ENCODE results near the gene DCAF10.
"Not testable (repeated sequence)": the region's sequence is repeated elsewhere in the genome, so short reads cannot be mapped to it uniquely, and the experiment has no call there.

DCAF10 gene

DNA sequence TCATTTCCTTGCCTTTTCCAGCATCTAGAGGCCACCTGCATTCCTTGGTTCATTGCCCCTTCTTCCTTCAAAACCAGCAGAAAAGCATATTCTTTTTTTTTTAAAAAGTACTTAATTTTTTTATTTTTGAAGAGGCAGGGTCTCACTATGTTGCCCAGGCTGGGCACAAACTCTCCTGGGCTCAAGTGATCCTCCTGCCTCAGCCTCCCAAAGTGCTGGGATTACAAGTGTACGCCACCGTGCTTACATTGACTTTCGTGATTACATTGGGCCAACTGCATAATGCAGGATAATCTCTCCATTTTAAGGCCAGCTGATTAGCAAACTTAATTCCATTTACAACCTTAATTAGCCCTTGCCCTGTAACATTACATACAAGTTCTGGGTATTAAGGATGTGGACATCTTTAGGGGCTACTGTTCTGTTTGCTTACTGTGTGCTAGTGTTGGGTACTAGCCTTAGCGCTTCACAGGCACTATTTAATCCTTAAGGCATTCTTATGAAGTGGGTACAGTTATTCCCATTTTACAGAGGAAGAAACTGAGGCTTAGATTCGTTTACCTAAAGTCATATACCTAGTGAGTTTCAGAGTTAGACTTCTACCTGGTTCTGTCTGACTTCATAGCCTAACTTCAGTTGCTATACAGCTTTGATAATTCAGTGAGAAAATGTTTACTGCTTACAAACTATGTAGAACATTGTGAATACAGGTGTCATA, 69.6 kb downstream of the DCAF10 start:
- no peak for DNase-seq

DNA sequence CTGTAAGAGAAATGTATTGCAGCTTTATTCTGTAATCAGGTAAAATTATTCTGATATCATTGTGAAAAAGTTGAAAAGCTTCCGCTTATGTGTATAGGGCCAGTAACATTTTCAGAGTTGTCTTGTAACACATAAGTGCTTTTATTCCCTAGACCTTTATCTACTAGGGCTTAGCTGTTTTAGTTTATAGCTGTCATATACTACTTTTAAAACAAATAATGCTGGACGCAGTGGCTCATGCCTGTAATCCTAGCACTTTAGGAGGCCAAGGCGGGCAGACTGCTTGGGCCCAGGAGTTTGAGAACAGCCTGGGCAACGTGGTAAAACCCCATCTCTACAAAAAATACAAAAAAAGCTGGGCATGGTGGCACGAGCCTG, 70.2 kb downstream of the DCAF10 start:
- DNase-seq, result no peak

DNA sequence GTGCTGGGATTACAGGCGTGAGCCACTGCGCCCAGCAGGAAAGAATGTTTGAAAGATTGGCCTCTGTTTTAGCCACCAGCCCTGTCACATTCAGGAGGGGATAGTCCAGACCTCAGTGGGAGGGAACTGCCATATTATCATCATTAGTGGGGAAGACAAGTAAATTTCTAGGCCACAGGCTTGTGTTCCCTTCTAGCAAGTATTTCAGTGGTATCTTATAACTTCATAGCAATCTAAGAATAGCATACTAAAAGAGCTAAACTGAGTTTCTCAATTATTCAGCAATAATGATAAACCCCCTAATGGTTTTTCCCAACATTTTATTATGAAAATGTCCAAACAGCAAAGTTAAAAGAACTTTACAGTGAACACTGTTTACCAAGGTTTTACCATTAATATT, 73.4 kb downstream of the DCAF10 start:
- no peak for DNase-seq

DNA sequence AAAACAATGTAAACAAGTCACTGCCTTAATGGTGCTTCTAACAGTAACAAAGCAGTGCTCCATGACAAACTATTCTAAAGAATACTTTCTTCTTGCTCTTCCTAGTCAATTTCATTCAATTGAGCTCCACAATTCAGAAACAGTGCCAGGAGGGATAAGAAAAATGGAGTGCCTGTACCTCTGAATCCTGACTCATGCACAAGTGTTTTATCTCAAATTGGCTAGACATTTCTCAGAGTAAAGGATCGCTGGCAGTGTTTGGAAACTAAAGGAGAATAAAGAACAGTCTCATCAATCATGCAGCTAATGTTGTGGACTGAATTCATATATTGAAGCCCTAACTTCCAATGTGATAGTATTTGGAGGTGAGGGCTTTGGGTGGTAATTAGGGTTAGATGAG, 75.8 kb downstream of the DCAF10 start:
- no peak for DNase-seq

DNA sequence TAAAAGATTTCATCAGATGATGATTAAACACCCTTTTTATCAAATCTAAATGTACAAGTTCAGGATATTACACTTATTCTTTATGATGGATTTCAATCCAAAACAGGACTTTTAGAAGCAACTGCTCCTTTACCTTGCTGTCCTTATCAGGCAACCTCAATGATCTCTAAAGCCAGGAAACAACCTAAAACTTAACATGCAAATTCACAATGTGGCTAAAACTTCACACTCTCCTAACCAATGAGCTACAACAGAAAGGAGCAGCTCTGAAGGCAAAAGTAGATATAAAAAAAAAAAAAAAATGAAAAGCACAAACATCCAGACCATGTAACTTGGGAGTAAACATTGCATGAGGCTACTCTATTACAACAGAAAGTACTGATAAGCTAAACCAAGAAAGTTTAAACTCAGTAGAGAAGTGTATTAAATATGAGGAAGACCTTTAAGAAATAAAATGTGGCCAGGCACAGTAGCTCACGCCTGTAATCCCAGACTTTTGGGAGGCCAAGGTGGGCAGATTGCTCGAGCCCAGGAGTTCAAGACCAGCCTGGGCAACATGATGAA, 80.4 kb downstream of the DCAF10 start:
- no peak for DNase-seq

DNA sequence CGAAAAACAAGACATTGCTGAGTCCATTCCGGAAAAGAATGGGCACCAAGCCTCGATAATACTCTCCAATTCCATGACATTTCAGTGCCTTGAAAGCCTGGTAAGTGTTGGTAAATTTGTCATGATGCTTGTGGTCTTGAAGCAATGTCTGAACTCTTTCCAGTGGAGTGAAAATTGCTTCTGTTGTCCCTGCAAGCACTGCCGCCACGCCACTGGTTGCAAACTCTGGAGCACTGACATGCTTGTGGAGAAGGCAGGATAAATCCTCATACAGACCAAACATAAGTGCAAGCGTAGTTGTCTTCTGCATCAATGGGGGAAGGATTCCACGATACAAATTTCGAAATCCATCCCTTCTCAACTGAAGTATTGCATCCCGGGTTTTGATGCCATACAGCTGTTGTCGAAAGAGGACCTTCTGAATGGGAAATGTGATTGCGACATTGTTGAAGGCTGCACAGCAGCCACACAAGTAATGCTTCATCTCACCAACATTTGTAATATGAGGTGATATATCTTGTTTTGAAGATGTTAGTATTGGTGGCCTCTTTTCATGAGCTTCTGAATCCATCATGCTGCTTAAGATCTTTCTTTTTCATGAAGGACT, 87.5 kb downstream of the DCAF10 start:
- not testable (repeated sequence) for DNase-seq

DNA sequence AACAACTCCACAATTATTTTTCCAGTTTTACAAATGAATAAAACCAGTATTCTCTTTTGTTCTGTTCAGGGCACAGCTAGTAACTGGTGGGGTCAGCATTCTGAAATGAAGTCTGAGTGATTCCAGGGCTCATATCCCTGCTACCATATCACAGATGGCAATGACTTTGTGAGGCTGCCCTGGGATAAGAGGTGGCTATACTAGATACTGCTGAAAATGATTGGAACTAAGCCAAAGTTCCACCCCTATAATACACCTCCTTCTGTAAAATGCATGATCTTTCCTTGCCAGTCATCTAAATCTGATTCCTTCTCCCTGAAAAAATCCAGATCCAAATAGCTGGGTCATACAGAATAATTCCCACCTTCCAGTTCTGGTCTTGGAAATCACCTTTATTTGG, 88.9 kb downstream of the DCAF10 start:
- DNase-seq, result no peak

DNA sequence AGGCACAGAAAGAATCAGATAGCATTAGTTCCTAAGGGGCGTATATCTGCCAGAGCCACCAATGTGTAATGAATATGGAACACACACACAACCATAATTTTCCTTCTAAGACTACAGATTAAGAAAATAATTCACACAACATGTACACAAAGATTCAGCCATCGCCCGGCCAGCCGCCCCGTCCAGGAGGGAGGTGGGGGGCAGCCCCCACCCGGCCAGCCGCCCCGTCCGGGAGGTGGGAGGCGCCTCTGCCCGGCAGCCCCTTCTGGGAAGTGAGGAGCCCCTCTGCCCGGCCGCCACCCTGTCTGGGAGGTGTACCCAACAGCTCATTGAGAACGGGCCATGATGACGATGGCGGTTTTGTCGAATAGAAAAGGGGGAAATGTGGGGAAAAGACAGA, 90.4 kb downstream of the DCAF10 start:
- not testable (repeated sequence) for DNase-seq

DNA sequence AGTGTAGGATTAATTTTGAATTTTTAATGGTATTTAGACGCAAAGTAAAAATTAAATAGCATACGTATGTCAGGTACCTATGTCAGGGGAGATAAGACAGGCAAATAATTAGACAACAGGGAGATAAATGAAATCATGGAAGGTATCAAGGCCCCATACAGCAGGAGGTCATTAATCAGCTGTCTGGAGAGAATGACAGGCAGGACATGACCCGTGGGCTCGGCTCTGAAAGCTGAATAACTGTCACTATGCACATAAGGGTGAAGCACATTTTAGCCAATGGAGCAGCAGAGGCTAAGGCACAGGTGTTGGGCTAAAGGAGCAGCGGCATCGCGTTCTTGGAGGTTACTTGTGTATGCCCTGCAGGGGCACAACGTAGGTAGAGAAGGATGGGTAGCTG, 91.5 kb downstream of the DCAF10 start:
- no peak for DNase-seq

DNA sequence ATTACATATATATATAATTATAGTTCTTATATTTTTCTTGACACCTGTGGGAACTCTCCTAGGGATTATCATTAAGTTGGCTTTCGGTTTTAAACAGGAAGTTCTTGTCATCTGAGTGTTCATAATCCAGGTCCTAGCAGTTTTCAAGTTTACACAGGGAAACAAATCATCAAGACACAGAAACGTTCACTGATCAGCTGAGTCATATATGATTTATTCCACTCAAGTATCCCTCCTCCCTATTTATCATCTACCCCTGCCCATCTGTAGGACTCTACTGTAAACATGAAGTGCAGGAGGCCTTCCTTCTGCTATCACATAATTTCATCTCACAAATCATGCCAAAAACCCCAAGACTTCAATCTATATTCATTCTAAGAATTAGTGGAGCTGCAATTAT, 97.1 kb downstream of the DCAF10 start:
- no peak for DNase-seq

DNA sequence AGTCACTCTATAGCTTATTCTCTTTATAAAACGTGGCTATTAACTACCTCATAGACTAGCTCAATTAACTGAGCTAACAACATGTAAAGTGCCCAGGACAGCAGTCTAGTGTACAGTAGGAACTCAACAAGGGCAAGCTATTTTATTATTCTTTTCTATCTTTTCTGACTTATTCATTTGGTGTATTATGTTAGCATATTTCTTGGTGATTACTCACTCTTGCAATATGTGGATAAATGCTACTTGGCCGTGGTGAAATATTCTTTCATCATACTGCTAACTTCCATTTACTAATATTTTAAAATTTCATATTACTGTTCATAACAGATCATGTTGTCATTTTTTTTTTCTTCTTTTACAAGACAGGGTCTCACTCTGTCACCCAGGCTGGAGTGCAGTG, 98.4 kb downstream of the DCAF10 start:
- DNase-seq, result no peak

DNA sequence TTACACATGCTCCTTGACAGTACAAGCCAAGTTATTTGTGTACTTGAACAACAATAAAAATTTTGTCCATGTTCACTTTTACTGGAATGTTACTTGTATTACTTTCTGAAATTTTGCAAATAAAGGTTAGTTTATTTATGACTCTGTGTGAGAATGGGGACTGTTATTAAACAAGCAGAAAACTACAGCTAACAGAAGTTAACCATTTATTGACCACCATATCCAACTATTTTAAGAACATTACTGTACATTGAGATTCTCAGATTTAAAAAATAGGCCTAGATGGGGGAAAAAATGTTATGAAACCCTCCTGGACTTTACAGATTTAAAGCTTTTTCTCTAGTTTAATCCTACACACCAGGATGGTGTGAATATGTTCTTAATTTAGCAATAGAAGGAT, 101.5 kb downstream of the DCAF10 start:
- DNase-seq, result no peak

DNA sequence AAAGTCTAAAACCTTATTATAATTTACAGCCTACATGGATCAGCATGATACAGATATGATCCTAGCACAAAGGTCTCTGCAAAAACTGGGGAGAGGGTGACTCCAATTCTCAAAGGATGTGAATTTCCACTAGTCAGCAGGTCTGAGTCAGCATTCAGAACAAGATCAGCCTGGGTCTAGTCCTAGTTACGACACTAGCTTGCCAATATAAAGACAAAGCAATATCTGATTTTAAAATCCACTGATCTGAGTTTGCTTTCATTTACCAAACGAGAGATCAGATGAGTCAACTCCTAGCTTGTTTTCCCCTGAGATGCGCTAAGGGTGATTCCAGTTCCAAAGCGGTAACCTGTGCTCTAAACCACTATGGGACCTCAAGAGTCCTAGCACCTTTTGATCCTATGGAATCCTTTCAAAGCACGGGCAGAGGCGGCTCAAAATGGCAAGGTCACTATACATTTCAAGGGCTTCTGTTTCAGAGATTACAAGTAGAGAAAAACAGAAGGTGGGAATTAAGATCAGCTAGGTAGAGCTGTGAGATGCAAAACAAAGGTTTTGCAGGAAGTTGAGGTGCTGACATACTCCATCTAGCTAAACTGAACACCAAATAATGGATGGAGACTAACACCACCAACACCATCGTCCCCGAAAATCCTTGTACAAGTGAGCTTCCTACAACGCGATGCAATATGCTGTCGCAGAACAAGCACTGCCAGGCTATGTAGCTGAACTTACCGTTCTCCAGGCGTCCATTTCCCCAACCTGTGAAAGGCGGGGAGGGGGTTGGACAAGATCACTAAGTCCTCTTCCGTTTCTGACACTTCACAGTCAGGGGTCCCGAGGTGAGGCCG, 102.4 kb downstream of the DCAF10 start:
- peak; percentile 16 for DNase-seq

DNA sequence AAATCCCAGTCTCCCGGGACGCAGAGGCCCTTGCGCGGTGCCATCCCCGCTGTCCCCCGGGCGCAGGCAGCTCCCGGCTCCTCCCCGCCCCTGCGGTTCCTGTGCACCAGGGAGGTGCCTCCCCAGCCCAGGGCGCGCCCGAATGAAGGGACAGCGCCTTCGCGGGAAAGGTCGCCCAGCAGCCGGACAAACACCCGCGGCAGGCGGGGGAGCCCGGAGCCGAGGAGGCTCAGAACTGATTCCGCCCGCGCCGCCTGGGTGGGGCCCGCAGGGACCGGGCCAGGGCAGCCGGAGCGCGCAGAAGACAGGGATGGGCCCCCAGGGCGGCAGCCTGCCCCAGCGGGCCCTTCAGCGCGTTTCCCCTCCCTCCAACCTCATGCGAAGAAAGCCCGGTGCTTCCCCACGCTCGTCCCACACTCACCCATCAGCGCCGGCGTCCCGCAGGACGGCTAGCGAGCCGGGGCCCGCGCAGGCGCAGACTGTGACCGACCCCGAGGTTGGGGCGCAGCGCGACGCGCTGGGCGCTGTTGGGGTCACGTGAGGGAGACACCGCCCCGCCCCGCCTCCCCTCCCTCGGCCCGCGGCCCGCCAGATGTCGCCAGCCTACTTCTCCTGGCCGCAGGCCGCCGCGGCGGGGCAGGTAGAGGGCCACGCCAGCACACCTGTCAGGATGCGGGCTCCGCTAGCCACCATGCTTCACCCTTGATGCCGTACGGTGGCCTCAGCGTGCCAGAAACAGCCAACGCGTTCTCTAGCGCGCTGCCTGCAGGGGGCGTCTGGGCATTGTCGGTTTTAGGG, 103.2 kb downstream of the DCAF10 start, which contains the start of gene SLC25A51:
Gene SLC25A51, minus strand, starts transcription at position 481 of the 798 bp plus-strand sequence. CDS start 15,577 bp downstream, outside the sequence.
- DNase-seq, result peak; percentile 88

DNA sequence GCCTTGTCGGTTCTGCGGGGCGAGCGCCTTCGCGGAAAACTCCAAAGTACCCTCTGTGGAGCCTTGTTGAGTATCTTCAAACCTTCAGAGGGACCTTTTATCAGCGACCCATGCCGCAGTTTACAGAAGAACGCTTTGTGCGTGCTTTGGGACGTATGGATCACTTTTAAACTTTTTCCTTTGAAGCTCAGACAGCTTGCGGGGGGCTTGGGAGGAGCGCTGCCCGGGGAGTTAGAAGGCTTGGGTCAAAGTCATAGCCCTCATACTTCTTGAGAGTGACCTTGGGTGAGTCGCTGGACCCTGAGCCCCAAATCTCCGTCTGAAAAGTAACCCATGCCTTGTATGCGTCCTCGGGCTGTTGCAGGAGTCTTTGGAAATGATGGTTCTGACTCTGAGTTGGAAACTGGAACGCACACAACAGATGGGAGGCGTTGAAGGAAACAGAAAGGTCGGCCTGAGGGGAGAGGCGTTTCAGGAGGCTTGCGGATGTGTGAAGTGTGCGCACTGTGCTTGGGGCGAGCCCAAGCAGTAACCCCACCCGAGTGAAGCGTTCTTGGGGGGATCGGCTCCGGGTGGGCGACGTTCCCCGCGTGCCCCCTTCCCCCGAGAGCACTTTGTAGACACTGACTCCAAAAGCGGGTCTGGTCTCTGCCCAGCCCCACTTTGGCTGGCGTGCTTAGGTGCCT, 104.0 kb downstream of the DCAF10 start:
- peak; percentile 20 for DNase-seq

DNA sequence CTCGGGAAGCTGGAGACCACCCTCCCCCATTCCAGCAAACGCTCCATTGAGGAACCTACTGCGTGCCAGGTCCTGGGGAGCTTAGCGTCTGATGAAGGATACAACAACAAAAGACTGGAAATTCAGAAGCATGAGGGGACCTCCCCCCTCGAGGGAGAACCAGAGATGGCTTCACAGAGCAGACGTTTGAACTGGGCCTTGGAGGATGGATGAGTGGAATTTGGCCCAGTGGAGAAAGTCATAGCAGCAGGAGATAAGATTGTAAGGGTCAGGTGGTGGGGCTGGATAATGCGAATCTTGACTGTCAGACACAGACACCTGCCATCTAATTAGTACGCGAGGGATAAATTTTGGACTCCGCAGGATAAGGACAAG, 104.5 kb downstream of the DCAF10 start:
- DNase-seq, result no peak

DNA sequence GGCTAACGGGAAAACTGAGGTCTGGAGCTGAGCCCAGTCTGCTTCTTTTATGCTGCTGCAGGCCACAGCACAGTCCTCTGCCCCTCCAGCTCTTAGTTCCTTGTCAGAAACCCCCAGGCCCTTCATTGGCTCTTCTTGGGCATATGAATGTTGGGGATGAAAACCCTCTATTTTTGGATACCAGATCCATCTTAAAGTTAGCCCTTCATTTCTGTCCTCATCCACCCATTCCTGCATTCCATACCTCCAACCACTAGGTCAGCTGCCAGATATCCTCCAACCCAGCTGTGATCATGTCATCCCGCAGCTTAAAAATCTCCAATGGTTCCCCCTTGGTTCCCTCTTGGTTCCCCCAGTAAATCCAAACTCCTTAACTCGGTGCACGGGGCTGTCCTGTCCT, 105.2 kb downstream of the DCAF10 start:
- DNase-seq, result no peak

DNA sequence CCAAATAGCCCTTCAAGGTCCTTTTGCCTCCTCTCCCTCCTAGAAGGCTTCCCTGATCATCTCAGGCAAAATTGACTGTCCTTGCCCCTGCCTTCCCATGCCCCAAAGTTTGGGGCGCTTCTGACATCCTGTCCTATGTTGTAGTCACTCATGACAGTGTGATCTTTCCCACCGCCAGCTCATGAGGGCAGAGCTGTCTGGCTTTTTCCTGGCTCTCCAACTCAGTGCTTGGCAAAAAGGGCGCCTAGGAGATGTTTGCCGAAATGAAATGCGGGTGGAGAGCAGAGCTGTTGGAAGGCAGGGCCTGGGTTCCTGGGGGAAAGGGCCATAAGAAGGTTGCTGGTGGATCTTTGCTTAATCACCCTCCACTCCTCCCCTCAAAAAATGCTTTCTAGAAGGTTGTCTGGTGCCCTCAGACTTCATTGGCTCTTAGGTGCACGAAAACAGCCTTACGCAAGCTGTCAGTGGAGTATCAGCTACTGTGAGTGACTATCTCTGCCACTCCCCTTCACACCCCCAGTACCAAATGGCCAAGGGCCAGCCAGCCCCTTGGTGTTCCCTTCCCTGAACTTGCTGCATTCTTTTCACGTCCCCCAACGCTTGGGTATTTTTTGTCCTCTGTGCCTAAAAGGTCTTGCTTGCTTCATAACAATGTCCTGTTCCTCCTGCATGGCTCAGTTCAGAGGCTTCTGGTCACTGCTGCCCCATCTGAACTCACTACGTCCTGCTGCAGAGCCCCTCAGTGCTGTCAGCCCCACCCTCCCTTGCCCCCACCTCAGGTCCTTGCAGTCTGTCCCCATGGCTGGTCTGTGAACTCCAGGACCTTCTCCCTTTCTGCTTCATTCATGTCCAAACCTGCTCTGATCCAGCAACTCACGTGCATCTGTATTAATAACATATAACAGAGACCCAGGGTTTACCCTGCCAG, 106.0 kb downstream of the DCAF10 start:
- no peak for DNase-seq

DNA sequence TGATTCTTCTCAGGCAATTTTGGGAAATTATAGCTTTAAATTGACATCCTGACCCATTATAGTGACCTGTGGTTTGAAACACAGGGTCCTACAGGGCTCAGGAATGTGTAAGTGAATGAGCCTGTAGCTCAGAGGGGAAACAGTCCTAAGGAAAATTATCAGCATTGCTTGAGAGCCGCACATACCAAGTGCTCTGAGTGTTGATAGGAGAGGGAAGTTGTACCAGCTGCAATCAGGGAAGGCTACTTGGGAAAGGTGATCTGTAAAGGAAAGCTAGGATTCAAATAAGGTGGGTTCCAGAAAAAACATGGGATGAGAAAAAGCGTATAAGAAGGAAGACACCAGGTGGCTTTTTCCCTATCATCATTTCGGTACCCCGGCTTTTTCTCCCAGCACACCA, 107.7 kb downstream of the DCAF10 start:
- no peak for DNase-seq

DNA sequence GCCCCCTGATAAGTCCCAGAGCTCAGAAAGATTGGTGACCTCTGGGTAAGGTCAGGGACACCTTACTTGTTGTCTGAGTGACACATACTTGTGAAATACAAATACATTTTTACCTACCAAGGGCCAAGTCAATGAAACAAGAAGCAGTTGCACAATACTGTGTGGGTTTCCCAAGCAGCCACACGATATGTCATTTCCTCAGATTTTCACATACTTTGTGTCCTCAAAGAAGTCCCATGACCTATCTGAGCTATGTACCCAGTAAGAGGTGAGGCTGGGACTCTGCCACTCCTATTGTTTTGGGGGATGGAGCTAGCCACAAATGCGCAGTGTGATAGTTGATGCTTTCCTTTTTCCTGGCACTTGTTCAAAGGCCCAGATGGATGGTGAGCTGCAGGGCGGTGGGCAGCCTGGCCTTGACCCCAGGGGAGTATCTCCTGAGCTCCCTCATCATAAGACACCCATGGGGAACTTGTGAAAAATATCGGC, 108.1 kb downstream of the DCAF10 start:
- DNase-seq, result no peak

DNA sequence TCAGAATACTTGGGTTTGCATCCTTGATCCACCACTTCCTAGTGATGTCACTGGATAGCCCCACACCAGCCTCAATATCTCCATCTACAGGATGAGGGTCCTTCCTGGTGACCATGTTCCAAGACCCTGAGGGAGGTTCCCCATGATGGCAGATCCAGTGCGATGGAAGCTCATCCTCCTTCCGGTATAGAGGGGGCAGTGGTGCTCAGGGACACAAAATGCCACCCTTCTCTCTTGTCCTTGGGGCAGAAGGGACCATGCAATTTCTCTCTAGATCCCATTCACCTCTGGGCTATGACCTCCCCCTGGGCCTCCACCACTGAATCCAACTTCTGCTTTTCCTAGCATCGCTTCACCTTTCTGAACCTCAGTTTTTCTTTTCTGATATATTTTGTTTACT, 108.7 kb downstream of the DCAF10 start:
- DNase-seq, result no peak
